ENCODE results near the gene SLC25A25.
"Not testable (repeated sequence)": the region's sequence is repeated elsewhere in the genome, so short reads cannot be mapped to it uniquely, and the experiment has no call there.

SLC25A25 gene

GRCh38 chr9:128099231-128099931 is 31.3 kb downstream of the SLC25A25 start:
- no peak for DNase-seq

- no peak for DNase-seq
These were observed 32.0 kb downstream of the SLC25A25 start for GRCh38 chr9:128099932-128100491.

GRCh38 chr9:128100581-128100980 is 32.5 kb downstream of the SLC25A25 start:
- DNase-seq = no peak

GRCh38 chr9:128101231-128101661 is 33.2 kb downstream of the SLC25A25 start:
- no peak for DNase-seq

GRCh38 chr9:128101690-128102089 is 33.7 kb downstream of the SLC25A25 start:
- no peak for DNase-seq

GRCh38 chr9:128102196-128102595 is 34.2 kb downstream of the SLC25A25 start:
- no peak for DNase-seq

GRCh38 chr9:128102861-128103588 is 35.0 kb downstream of the SLC25A25 start:
- no peak for DNase-seq

GRCh38 chr9:128103589-128103962 is 35.5 kb downstream of the SLC25A25 start:
- no peak for DNase-seq

- no peak for DNase-seq
These were observed 36.2 kb downstream of the SLC25A25 start for GRCh38 chr9:128104171-128104618.

- no peak for DNase-seq
These were observed 37.6 kb downstream of the SLC25A25 start for GRCh38 chr9:128105538-128106175.

GRCh38 chr9:128106181-128106939 is 38.3 kb downstream of the SLC25A25 start:
- DNase-seq = no peak

- no peak for DNase-seq
These were observed 39.0 kb downstream of the SLC25A25 start for GRCh38 chr9:128106940-128107467.

- no peak for DNase-seq
These were observed 39.6 kb downstream of the SLC25A25 start for GRCh38 chr9:128107468-128108268.

GRCh38 chr9:128108269-128109049 is 40.4 kb downstream of the SLC25A25 start:
- DNase-seq = no peak

- no peak for DNase-seq
These were observed 41.1 kb downstream of the SLC25A25 start for GRCh38 chr9:128109050-128109709.

- DNase-seq = not testable (repeated sequence)
These were observed 43.7 kb downstream of the SLC25A25 start for GRCh38 chr9:128111726-128112125.

GRCh38 chr9:128113526-128114325 is 45.7 kb downstream of the SLC25A25 start:
- DNase-seq = no peak

- DNase-seq = no peak
These were observed 46.5 kb downstream of the SLC25A25 start for GRCh38 chr9:128114326-128115186.
